Caco-2 (cell line): ENCODE data around the gene AP4B1. TPM values are rescaled to one million over a fixed set of nuclear protein-coding genes. Genes with fewer than 3 reads are reported as not detected.

ENCODE experiments used
- BruUV-seq: library from RNA; stranded (reverse); fragments of 400-500 nt; replicated peaks from 2 replicates; lab custom pipeline; 2021; lab: Mats Ljungman, UMichigan
- CTCF ChIA-PET: fragments of 300-600 bp; sonication (Branson Sonifier 250); formaldehyde crosslinking; loops from one replicate; lab custom pipeline; 2022; ENCODE audit warnings: antibody characterized with exemption; lab: Charles Lee
- POLR2A ChIA-PET: fragments of 300-600 bp; sonication (Branson Sonifier 250); formaldehyde crosslinking; loops from one replicate; lab custom pipeline; 2022; ENCODE audit warnings: antibody characterized with exemption; lab: Charles Lee
- DNase-seq, 2 experiments: peaks; one replicate each; pipeline versions ENCODE4 v3.0.0 to v3.0.0-alpha.2; 2020 to 2022
- H3K27me3 ChIP-seq: replicated peaks from 2 replicates; pipeline ENCODE4 v1.6.0; 2011; ENCODE audit warnings: low read length; ENCODE audit not compliant: control insufficient read depth, insufficient read depth
- H3K36me3 ChIP-seq: 2 replicates; pipeline ENCODE4 v1.5.1; 2011; ENCODE audit warnings: low read length; ENCODE audit not compliant: control insufficient read depth, insufficient read depth
- H3K4me1 ChIP-seq: fragments of 250-450 bp; sonication (Bioruptor Pico); 2 replicates; pipeline ENCODE4 v1.5.1; 2020; ENCODE audit warnings: mild to moderate bottlenecking
- H3K4me3 ChIP-seq: 2 replicates; pipeline ENCODE4 v1.5.1; 2011; ENCODE audit warnings: low read depth, mild to moderate bottlenecking, control low read depth, low read length
- H3K9me3 ChIP-seq: fragments of 250-450 bp; sonication (Bioruptor Pico); 2 replicates; pipeline ENCODE4 v1.5.1; 2020; ENCODE audit warnings: mild to moderate bottlenecking, moderate library complexity
- H3K27ac Mint-ChIP-seq: one replicate; pipeline ENCODE4 v1.8.0; 2022; ENCODE audit warnings: mixed read lengths; ENCODE audit not compliant: unreplicated experiment
- H3K27me3 Mint-ChIP-seq: one replicate; pipeline ENCODE4 v1.8.0; 2022; ENCODE audit warnings: mixed read lengths; ENCODE audit not compliant: insufficient read depth, unreplicated experiment
- H3K36me3 Mint-ChIP-seq: one replicate; pipeline ENCODE4 v1.8.0; 2022; ENCODE audit warnings: mild to moderate bottlenecking, mixed read lengths; ENCODE audit not compliant: insufficient read depth, unreplicated experiment
- H3K4me1 Mint-ChIP-seq: one replicate; pipeline ENCODE4 v1.8.0; 2022; ENCODE audit warnings: low read depth, mixed read lengths; ENCODE audit not compliant: unreplicated experiment
- H3K4me3 Mint-ChIP-seq: one replicate; pipeline ENCODE4 v1.8.0; 2022; ENCODE audit warnings: mild to moderate bottlenecking, moderate library complexity, mixed read lengths; ENCODE audit not compliant: unreplicated experiment
- H3K9me3 Mint-ChIP-seq: one replicate; pipeline ENCODE4 v1.8.0; 2022; ENCODE audit warnings: mixed read lengths; ENCODE audit not compliant: unreplicated experiment
- CTCF ChIP-seq, 2 experiments: fragments of 200-600 bp in 1 of 2; IDR thresholded peaks; 1 replicate in 1 of 2; 2 replicates in 1 of 2; pipeline versions ENCODE4 v1.5.1 to v1.8.0; 2011 to 2022; ENCODE audit warnings: antibody characterized with exemption in 1 of 2, control low read depth in 1 of 2, inconsistent platforms in 1 of 2, low read depth in 1 of 2, low read length in 1 of 2, mild to moderate bottlenecking in 1 of 2, moderate library complexity in 1 of 2; ENCODE audit not compliant: insufficient read depth in 1 of 2, severe bottlenecking in 1 of 2, unreplicated experiment in 1 of 2
- intact Hi-C: fragments of 100-400 bp; cut with micrococcal nuclease; formaldehyde crosslinking; loops from one replicate; pipeline ENCODE4 v1.10.0; 2022; ENCODE audit not compliant: unreplicated experiment
- total RNA-seq: library from RNA; stranded (reverse); gene quantifications from 2 replicates; pipeline ENCODE4 v1.2.3, GENCODE V29; 2022

The AP4B1 gene
- total RNA-seq, 1 experiment from 2014 or later: 10.0 TPM

- Histone ChIP-seq H3K9me3 (no peaks in the 10 kb centered on the region), H3K4me1 (no peaks in the 10 kb centered on the region), H3K36me3 (no peaks in the 10 kb centered on the region), H3K27me3 (no peaks in the 10 kb centered on the region), H3K4me3 (no peak overlapping the region)
- TF ChIP-seq CTCF (IDR thresholded peaks at IDR 0.05; ENCODE audit: insufficient read depth in 1 of 2, low read depth in 1 of 2, low read length in 1 of 2, severe bottlenecking in 1 of 2, unreplicated experiment in 1 of 2): no peak
- H3K4me3 Mint-ChIP-seq: no peak overlapping the region
- H3K36me3 Mint-ChIP-seq: no peaks in the 10 kb centered on the region
- H3K27me3 Mint-ChIP-seq: no peaks in the 10 kb centered on the region
- intact Hi-C loops: no loop called here
- H3K27ac Mint-ChIP-seq: no peak overlapping the region
- POLR2A ChIA-PET: no interaction called here
- CTCF ChIA-PET: no interaction called here
- no TSS peak for BruUV-seq
- no peaks in the 10 kb centered on the region for H3K9me3 Mint-ChIP-seq
- no peaks in the 10 kb centered on the region for H3K4me1 Mint-ChIP-seq
- DNase-seq: no peak
Observed at GRCh38 chr1:113918243-113918642, 13.6 kb upstream of the AP4B1 start.

GRCh38 chr1:113917400-113918082 lies 12.9 kb upstream of the AP4B1 start:
- POLR2A ChIA-PET: no interaction called here
- Mint-ChIP-seq H3K4me1 (no peaks in the 10 kb centered on the region), H3K9me3 (no peaks in the 10 kb centered on the region), H3K27me3 (no peaks in the 10 kb centered on the region), H3K36me3 (no peaks in the 10 kb centered on the region), H3K27ac (no peak overlapping the region), H3K4me3 (no peak overlapping the region)
- Histone ChIP-seq H3K4me3 (no peak overlapping the region), H3K9me3 (no peaks in the 10 kb centered on the region), H3K36me3 (no peaks in the 10 kb centered on the region), H3K27me3 (no peaks in the 10 kb centered on the region), H3K4me1 (no peaks in the 10 kb centered on the region)
- intact Hi-C loops: no loop called here
- no peak for TF ChIP-seq CTCF (IDR thresholded peaks at IDR 0.05; ENCODE audit: insufficient read depth in 1 of 2, low read depth in 1 of 2, low read length in 1 of 2, severe bottlenecking in 1 of 2, unreplicated experiment in 1 of 2)
- CTCF ChIA-PET: no interaction called here
- DNase-seq: no peak
- BruUV-seq: no TSS peak

- TF ChIP-seq CTCF (IDR thresholded peaks at IDR 0.05; ENCODE audit: insufficient read depth in 1 of 2, low read depth in 1 of 2, low read length in 1 of 2, severe bottlenecking in 1 of 2, unreplicated experiment in 1 of 2): no peak
- DNase-seq: no peak
- ChIA-PET POLR2A (no interaction called here), CTCF (no interaction called here)
- H3K4me3 ChIP-seq: no peak overlapping the region
- H3K9me3 ChIP-seq: no peaks in the 10 kb centered on the region
- no peaks in the 10 kb centered on the region for H3K4me1 Mint-ChIP-seq
- BruUV-seq: no TSS peak
- no peaks in the 10 kb centered on the region for H3K4me1 ChIP-seq
- H3K27ac Mint-ChIP-seq: no peak overlapping the region
- H3K4me3 Mint-ChIP-seq: no peak overlapping the region
- no peaks in the 10 kb centered on the region for H3K27me3 ChIP-seq
- H3K36me3 ChIP-seq: no peaks in the 10 kb centered on the region
- no peaks in the 10 kb centered on the region for H3K9me3 Mint-ChIP-seq
- intact Hi-C loops: no loop called here
- H3K27me3 Mint-ChIP-seq: no peaks in the 10 kb centered on the region
- H3K36me3 Mint-ChIP-seq: no peaks in the 10 kb centered on the region
Observed at GRCh38 chr1:113916974-113917373, 12.4 kb upstream of the AP4B1 start.
